Limb (tissue), 2 donors: ENCODE measurements around the gene IFI27L2.
A peak's percentile ranks its signal among the peaks of the same experiment; 100 is the strongest.

Experiments
- DNase-seq, 2 donors: peaks; one replicate each; pipeline ENCODE4 v3.0.0-alpha.2; 2016; ENCODE audit errors: extremely low spot score in 2 of 2

Gene IFI27L2

DNA sequence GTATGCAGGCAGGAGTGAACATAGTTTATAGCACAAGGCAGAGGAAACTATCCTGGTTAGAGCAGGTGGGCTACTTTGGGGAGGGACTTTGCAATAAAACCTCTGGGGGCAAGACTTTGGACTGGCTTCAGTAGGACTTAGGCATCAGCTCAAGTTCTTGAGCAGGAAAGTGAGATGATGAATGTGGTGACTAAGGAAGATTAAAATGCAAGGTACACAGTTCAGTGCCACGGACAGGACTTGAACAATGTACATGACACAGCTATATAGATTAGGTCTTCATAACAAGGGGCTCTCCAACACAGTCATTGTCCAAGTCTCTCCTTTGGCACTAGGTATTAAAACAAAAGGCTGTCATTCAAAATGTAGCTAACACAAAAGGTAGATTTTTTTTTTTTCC is 23.3 kb upstream of the IFI27L2 start:
- DNase-seq, result no peak

GRCh38 chr14:94145902-94146527 is 16.6 kb upstream of the IFI27L2 start:
- no peak for DNase-seq

DNA sequence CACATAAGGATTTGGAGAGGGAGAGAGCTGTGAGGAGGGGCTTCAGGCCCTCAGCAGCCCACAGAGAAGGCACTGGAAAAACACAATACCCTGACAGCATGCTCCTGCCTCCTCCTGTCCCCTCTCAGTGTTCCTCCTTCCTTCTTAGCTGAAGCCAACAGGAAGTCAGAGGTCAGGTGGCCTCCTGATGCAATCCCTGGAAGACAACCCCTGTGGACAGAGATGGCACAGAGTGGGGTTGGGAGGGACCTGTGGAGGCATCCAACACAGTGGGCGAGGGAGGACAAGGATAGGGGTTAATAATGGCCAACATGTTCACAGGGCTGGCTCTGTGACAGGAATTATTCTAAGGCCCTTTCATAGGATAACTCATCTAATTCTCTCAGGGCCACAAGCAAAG is 15.4 kb upstream of the IFI27L2 start:
- no peak for DNase-seq

DNA sequence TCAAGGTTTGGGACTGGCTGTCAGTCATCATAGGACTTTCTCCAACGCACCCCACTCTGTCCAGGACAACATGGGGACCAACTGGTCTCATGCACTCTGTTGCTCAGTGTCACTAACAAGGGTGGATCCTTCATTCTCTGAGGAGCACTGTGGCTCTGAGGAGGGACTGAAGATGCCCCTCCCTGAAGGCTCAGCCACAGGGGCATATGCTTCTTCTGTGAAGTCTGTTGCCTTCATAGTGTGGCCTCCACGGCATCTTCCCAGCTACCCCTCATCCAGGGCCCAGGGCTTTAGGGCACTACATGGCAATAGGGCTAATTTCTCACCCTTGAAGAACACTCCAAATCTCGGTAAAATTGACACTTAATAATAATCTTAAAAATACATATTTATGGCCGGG is 14.3 kb upstream of the IFI27L2 start:
- no peak for DNase-seq

- no peak for DNase-seq
Measured at GRCh38 chr14:94143239-94143638, 13.8 kb upstream of the IFI27L2 start.

DNA sequence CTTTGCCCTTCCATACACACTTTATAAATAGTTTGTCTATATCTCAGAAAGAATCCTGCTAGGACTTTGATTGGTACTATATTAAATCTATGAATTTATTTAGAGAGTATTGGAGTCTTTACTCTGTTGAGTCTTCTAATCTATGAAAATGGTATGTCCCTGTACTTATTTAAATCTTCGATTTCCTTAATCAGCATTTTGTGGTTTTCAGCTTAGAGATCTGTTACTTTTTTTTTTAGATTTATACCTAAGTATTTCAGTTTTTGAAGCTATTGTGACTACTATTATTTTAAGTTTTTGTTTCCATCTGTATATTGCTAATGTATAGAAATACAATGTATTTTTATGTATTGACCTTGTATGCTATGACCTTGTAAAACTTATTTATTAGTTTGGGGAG is 13.4 kb upstream of the IFI27L2 start:
- DNase-seq, result no peak

GRCh38 chr14:94142247-94142646 is 12.8 kb upstream of the IFI27L2 start:
- DNase-seq, result no peak

DNA sequence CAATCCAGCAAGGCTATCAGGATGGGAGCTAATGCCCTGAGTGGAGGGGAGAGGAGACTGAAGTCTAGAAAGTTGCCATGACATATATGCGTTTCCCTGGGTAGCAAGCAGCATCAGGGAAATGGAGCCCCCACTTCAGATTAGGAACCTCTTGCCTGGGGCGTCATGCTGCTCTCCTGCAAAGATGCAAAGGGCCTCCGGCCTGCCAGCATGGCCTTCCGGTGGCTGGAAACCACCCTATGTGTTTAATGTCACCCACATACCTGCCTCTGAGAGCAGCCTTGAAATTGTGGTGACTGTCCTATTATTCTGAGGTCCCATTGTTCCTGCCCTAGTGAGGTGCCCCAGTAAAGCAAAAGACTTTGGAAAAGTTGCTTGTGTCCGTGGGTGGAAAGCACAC is 10.0 kb upstream of the IFI27L2 start:
- DNase-seq, result no peak

GRCh38 chr14:94139006-94139405 is 9.6 kb upstream of the IFI27L2 start:
- DNase-seq, result no peak

DNA sequence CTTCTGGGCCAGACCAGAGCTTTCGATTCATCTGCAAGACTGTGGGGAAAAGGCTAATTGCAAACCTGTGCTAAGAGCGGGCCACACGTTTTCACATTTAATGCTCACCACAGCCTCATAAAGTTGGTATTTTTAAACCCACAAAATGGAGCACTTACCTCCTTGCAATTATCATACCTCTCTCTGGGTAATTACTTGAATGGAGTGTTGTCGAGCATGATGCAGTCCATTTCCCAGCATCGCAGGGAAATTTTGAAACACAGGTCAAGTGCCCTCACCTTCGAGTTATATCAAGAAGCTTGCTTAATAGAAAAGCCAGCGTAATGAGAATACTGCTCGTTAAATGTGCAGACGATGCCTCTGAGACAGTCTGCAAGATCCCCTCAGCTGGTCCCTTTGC is 8.8 kb upstream of the IFI27L2 start:
- DNase-seq, result no peak

DNA sequence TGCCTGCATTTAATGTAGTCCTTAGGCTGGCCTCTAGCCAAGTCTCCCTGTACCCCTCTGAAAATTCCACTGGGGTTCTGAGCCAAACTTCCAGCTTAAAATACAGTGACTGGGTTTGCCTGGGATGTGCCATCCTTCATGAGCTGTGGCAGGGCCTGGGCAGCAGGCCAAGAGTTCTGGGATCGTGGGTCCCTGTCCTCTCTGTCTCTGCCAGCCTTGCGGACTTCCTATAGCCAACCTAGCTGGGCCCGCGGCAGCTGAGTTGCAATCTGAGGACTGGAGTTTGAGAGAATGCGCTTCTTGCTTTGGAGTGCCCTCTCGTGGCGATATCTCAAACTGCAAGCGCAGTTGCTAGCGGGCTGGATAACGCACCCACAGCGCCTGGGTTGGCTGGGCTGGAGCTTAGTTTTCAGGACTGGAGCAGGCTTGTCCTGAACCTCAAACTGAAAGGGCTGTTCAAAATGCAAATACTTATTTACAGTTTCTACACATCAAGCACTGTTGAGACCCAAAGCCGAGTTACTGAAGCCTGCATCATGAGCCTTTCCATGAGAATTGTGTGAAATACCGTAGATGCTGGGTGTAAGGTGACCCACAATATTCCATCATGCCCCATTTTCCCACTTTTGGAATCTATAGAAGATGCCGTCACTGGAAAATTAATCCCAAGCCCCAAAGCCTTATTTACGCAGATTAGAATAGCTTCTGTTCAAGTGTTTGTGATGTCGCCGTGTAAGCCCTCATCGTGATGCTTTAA is 7.3 kb upstream of the IFI27L2 start:
- peak; percentile 59 to 86 for DNase-seq

DNA sequence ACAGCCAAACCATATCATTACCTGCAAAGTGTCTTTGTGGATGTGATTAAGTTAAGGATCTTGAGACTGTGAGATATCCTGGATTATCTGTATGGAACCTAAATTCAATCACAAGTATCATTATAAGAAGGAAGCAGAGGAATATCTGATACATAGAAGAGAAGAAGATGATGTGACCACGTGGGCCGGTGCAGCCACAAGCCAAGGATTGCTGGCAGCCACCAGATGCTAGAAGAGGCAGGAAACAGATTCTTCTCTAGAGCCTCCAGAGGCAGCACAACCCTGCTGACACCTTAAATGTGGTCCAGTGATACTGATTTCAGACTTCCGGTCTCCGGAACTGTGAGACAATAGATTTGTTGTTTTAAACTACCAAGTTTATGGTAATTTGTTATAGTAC is 6.1 kb upstream of the IFI27L2 start:
- DNase-seq, result no peak

- DNase-seq, result peak; percentile 68 to 69
Measured at GRCh38 chr14:94132285-94132887, 3.0 kb upstream of the IFI27L2 start.

DNA sequence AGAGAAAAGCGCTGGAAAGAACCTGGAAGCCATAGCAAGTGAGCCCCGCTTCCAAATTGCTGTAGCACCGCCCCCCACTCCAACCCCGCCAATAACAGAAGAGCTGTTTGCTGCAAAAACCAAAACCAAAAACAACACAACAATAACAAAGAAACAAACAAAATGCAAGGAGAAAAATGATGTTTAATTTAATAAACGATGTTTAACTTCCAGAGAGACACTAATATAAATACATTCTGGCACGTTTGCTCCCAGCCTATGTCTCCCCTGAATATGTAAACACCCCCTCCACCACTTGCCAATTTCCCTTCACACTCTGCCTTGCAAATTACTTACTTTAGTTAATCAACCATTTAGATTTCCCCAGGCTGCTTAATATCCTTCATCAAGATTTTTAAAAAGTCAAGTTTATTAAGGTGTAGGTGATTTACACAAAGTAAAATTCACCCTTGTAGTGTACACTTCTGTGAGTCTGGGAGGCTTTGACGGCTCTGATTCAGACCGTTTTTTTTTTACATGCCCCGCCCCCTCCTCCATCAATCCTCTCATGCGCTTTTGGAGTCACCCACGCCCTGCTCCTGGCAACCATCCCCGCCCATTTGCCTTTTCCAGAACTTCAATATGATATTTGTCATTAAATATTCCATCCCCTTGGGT is 482 bp upstream of the IFI27L2 start:
- no peak for DNase-seq

DNA sequence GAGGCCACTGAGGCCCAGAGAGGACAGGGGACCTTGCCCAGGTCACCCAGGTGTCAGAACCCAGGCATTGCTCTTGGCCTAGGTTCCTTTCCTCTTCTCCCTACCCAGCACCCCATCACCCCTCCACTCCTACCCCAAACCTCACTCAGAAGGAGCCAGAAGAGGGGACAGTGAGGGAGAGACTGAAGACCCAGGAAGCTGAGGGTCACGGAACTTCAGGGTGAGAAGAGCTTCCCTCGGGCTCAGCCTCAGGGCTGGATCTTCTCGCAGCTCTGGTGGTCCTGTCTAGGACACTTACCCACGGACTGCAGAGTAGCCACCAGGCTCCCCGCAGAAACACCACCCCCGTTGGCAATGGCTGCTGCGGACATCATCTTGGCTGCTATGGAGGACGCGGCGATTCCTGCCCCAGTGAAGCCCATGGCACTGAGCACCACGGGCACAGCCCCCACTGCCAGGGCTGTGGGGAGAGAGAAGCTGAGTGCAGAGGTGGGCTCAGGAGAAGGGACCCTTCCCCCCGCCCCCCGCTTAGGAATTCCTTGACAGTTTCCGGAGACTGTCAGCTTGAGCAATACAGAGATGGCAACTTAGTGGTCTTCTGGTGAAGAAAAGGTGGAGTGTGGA is 1.1 kb downstream of the IFI27L2 start:
- no peak for DNase-seq

GRCh38 chr14:94127330-94127729 is 2.1 kb downstream of the IFI27L2 start:
- no peak for DNase-seq

DNA sequence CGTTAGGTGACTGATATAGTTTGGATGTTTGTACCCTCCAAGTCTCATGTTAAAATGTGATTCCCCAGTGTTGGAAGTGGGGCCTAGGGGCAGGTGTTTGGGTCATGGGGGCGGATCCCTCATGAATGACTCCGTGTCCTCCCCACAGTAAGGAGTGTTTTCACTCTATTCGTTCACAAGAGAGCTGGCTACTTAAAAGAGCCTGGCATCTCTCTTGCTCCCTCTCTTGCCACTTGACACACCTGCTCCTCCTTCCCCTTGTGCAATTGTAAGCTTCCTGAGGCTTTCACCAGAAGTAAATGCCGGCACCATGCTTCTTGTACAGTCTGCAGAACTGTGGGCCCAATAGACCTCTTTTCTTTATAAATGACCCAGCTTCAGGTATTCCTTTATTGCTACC is 2.6 kb downstream of the IFI27L2 start:
- DNase-seq, result no peak

- DNase-seq, result peak in 1 of 2 donors; percentile 13
Measured at GRCh38 chr14:94126419-94126677, 3.1 kb downstream of the IFI27L2 start.

GRCh38 chr14:94125659-94126418 is 3.6 kb downstream of the IFI27L2 start:
- peak in 1 of 2 donors; percentile 14 for DNase-seq

GRCh38 chr14:94124582-94125377 is 4.6 kb downstream of the IFI27L2 start:
- peak in 1 of 2 donors; percentile 12 for DNase-seq

DNA sequence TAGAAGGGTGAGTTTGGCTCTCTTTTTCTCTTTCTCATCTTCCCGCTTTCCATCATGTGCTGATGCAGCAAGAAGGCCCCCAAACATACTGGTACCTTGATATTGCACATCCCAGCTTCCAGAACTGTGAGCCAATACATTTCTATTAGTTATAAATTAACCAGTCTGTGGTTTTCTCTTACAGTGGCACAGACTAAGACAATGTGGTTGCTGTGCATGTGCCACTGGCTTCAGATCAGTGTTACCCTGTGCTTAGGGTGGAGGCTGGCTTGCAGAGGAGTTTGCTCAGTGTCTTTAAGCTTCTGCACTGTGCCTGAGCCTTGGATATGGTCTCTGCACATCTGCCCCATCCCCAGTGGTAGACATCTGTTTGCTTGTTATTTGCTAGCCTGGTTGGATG is 5.5 kb downstream of the IFI27L2 start:
- no peak for DNase-seq
